ENCODE measurements around the gene SEMA3G.

DNA sequence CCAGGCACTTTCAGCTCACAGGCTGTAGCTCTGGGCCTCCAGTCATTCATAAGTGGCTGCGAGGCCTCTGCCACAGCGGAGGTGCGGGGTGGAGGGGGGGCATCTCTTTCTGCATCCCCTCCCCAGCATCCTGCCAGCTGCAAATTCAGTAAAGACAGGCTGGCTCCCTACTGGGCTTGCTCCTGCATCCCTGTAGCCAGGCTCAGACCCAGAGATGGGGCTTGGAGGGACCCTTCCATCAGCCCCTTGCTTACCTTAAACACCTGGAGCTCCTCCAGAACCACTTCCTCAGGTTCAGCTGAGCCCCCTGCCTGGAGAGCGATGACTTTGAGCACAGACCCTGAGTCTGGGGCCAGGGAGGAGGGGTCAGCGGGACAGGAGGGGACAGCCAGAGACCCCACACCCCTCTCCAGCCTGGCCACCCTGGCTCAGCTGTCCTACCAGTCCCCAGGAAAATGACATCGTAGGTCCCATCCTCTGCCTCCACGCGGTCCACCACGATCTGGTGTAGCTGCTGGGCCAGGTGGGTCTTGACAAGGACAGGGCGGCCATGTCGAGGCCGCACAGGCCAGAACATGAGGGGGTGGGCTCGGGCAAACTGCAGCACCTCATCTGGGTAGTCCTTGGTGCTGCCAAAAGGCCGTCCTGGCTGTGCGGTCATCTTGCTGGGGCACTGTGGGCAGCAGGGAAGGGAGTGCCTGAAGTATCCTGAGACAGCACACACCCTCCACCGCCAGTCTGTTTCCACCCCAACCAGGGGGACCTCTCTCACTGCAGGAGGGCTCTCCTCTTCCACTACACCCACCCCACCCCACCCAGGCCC lies 5.3 kb downstream of the SEMA3G start:
- TF ChIP-seq, protein P1, sequence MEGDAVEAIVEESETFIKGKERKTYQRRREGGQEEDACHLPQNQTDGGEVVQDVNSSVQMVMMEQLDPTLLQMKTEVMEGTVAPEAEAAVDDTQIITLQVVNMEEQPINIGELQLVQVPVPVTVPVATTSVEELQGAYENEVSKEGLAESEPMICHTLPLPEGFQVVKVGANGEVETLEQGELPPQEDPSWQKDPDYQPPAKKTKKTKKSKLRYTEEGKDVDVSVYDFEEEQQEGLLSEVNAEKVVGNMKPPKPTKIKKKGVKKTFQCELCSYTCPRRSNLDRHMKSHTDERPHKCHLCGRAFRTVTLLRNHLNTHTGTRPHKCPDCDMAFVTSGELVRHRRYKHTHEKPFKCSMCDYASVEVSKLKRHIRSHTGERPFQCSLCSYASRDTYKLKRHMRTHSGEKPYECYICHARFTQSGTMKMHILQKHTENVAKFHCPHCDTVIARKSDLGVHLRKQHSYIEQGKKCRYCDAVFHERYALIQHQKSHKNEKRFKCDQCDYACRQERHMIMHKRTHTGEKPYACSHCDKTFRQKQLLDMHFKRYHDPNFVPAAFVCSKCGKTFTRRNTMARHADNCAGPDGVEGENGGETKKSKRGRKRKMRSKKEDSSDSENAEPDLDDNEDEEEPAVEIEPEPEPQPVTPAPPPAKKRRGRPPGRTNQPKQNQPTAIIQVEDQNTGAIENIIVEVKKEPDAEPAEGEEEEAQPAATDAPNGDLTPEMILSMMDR (IDR thresholded peaks at IDR 0.05) = no peak
- no peak for TF ChIP-seq POLR2A (IDR thresholded peaks at IDR 0.05)

Measured in thyroid gland (tissue), 4 donors.